Hematopoietic multipotent progenitor cell treated with erythropoietin and hydrocortisone succinate and interleukin-3 and kit ligand, for 6 days (in vitro differentiated cells): ENCODE measurements around the gene IKZF2.

ENCODE experiments used
- DNase-seq: peaks from one replicate; pipeline ENCODE4 v3.0.0-alpha.2; 2015

Gene IKZF2

DNA sequence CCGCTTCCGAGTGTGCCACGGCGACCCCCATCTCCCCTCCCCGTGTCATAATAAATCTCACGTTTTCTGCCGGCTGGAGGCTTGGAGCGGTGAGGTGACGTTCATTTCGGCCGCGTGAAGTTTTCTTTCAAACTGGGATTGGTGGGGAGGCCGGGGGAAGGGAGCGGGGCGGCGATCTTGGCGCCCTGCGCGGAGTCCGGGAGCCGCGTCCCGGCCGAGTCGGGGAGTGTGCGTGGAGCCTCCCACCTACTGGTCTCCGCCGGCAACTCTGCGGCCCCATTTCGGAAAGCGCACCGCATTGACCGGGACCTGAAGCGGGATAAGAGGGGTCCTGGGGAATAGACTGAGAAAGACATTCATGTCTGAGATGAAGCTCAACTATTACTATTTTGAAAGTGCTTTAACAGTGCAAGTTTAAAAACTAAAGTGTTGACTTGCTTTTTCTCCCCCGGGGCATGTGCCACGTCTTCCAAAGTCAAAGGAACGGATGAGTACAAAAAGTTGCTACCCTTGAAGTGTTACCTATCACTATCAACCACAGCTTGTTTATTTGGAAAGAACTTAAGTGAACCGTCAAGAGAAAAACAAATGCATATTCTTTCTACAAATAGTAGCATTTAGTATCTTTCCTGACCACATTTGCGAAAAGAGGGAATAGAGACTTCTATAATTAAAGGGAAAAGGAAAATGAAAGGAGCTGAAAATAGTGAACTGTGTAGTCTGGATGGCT, 818 bp upstream of the IKZF2 start:
- peak; percentile 58 for DNase-seq

DNA sequence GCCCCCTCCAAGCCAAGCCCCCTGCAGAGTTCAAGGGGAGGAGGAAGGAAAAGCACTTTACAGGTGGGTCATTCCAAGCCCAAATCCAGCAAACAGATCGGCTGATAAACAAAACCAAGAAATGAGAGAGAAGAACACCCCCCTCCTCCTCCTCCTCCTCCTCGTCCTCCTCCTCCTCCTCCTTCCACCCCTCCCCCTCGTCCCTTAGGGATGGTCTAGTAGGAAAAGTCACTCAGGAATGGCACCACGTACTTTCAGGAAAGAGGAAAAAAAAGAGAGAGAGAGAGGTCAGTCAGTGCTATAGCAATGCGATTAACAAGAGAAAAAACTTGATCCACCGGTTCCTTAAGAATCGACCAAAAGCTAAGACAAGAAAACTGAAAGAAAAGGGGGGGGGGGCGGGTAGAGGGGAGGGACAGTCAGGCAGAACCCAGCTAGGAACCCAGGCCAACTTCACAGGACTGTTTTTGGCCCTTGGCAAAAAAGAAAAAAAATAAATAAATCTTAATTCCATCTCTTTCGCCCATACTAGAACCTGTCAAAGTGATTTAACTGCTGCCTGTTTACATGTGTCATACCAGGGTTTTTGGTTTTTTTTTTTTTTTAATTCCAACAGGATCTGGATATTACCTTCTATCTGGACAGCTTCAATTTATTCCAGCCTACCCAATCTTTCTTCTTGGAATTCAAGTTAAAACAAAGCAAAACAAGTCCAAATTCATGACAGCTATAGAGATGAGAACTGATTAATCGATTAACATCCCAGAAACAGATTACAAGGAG, 906 bp downstream of the IKZF2 start:
- DNase-seq = peak; percentile 19

DNA sequence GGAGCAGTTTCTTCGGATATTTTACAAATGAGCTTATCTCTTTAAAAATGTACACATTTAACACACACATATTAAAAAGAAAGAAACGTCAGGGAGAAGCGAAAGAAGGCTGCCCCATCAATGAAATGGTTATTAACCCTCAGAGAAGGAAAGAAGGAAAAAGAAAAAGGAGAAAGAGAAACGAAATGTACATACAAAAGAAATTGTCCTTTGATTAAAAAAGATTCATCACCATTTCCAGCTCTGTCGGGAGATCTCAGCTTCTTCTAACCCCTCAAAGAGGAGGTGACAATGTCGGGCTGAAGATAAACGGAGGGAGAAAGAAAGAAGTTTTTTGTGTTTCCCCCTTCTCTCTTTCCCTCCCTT, 1.5 kb downstream of the IKZF2 start:
- DNase-seq = peak; percentile 27

DNA sequence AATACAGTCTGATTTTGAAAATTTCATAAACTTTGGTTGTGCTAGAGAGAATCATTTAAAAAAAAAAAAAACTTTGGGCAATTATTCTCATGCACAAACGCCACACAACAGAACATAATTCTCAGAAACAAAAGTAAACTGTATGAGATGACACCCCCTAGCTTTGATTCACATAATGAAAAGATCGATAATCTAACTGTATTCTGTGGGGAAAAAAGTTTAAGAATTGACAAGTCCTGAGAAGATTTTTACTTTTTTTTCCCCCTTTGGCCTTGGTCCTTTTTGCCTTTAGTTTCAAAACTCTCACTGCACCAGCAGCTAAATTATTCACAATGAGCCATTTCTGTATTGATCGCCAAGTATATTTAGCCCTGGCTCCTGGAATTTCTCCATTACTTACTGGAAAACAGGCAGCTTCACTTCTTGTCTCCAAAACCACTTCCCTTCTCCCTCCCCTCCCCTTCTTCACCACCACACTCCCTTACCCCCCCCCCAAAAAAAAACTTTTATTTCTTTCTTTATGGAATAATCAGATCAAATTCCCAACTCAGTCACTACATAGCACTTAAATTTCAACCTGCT, 2.0 kb downstream of the IKZF2 start:
- DNase-seq = peak; percentile 27

DNA sequence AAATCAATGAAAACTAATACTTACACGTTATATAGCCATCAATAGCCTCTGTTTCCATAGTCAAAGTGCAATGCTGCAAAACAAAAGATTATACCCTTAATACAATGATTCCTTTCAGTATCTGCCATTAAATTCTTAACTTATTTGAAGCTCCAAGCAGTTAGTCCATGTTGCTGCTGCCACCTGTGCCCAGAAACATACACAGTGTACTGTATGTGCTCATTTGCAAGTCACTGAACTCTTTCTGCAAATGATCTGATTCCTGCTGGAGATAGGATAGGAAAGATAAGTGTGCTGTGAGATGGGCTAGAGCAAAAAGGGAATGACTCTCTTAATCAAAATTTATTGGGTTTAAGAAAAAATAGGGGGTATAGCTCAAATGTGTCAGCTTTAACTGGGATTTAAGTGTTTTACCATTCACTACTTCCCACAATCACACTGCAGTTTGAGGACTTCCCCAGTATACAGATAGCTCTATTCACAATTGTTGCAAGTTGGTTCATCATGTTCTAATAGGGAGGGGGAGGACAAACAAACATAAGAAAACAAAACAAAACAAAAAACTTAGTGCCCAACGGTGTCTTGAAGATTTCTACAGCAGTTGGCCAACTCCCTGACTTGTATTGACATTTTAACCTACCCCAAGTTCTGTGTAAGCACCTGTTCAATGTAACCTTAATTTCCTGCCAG, 2.7 kb downstream of the IKZF2 start:
- DNase-seq = peak; percentile 32

DNA sequence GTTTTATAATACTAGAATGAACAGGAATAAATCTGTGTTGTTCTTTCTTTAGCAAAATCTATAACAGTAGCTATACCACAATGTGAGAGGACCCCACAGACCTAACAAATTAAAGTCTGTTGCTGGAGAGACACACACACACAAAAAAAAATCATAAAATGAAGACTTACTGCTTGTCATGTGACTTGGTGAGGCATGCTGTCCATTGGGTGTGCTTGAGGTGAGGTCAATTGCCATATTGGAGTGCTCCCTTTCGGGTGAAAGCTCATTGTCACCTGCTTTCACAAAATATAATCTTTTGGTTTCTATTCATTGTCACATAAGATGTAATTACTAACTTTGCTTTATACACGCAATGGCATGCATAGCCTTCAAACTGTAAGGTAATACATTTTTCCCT, 3.9 kb downstream of the IKZF2 start:
- peak; percentile 37 for DNase-seq

DNA sequence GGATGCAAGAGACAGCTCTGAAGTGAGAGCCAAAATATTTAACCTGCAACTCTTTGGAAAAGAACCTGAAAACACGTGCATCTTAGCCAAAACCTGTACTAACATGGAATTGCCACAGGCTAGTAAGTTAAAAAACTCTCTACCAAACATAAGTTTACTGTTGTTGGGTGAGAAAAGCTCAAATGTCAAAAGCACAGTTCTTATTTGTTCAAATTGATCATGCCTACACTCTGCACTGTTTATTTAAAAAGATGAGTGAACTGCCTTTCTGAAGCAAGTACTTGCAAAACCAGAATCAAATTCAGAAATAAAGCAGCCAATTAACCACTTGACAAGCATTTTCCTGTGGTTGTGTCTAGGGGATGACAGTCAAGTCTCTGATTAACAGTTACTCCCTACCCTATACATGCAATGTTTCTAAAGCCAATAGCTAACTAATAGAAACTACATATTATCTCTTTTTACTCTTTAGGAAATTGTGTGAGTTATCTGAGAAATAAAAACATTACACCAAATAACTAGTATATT, 5.6 kb downstream of the IKZF2 start:
- peak; percentile 16 for DNase-seq

DNA sequence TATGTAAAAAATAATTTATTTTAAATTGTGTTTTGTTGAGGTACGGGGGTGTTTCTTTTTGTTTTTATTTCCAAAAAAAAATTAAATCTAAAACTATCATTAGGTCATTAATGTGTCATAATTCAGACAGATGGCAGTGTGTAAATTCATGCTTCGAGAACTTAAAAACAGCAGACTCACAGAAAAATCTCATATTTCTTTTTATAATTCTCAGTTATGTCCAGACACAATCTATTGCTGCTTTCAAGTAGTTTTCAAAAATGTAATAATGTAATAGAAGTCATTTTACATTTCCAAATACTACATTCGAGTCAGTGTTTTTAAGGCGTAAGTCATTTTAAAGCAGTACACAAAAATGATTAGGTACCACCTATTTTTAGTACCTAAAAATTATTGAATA, 14.3 kb downstream of the IKZF2 start:
- DNase-seq = no peak

DNA sequence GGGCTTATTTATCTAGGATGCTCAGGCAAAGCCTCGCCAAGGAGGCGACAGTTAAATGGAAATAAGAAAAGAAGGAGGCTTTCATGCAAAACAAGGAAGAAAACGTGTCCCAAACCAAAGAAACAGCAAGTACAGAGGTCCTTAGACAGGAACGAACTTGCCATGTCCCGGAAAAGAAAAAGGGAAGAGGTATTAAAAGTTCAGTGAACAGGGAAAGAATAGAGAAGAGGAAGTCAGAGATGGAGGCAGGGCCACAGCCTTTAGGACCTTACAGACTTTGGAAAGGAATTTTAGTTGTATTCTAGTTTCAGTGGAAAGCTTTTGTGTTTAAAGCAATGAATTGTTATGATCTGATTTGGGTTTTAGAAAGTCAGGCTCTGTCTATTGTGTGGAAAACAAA, 22.1 kb downstream of the IKZF2 start:
- peak; percentile 23 for DNase-seq

DNA sequence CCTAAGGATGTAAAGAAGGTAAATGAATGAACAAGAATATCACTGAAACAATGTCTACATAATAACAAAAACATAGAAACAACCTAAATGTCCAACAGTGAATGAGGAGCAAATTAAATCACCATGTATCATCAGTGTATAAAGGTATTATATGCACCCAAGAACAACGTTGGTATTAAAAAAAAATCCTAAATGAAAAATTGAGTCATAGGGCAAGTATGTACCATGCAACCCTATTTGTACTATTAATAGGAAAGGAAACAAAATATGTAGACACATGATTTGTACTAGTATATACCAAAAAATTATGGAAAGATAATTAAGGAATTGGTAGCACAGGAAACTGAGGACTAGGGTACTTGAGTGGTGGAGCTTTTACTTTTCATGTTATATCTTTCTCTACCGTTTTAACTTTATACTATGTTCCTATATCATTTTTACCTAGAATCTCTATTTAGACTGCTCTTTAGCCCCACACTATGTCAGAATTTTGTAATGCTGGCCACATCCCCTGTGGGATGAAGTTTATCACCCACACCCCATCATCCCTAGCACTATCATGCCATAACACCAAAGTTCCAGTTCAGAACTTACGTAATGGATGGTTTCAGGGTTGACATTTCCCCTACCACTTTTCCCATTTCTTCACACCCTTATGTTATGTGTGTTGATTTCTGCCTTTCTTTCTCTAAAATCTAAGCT, 25.6 kb downstream of the IKZF2 start:
- peak; percentile 71 for DNase-seq

DNA sequence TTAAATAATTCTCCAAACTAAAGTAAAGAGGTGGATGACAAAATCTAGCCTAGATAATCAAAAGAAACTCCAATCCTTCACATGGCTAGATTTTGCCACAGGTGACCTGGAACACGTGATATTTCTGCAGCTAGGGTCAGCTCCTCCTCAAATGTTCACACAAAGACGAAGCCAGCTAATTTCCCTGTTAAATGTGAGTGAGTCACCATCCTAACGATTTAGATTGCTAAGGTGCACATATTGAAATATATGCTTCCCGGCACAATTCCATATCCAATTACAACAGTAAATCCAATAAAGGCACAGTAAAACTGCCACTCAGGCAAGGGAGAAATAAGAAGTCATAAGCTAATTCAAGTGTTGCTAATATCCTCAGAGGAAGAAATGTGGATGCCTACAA, 28.7 kb downstream of the IKZF2 start:
- no peak for DNase-seq

DNA sequence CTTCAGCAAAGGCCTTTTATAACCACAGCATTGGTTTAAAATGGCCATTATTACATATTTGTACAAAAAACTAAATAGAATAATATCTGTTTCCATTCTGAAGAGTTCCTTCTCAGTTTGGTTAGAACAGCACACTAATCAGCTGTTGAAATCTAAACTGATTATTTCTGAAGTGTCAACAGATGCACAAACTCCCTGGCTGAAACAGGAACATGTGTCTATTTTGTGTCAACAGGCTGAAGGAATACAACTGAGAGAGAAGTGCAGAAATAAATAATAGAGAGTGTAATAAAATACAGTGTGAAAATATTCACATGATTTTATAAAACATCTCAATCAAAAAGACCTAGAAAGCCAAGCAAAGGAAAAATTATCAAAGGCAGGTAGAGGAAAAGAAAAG, 29.7 kb downstream of the IKZF2 start:
- DNase-seq = peak; percentile 51

DNA sequence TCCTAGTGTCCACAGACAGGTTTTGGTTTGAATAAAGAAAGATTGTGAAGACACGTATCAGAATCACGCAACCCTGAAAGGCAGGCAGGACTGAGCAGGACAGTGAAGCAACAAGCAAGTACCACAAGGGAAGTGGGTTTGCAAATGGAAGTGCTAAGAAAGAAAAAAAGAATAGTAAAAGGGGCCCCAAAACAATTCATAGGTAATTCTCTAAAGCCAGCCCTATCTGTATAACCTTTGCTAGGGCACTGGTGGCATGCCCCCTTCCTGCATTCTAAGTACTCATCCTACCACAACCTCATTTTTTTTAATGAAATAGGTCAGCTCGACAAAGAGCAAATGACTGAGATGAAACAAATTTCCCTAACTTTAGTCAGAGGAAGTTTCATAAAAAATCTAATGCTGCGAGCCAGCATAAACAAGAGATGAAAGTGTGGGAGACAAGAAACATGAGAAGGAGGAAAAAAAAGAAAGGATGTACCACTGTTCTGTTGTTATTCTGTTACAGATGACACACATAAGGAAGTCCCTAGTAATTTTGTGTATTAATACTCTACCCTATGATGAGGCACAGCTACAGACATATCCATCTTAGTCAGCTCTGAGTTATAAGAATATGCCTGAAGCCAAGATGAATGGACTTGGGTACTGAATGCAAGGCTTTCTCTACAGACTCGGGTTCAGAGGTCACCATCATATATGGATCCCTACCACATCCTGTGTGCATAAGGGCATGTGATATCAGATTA, 32.2 kb downstream of the IKZF2 start:
- DNase-seq = peak; percentile 63

DNA sequence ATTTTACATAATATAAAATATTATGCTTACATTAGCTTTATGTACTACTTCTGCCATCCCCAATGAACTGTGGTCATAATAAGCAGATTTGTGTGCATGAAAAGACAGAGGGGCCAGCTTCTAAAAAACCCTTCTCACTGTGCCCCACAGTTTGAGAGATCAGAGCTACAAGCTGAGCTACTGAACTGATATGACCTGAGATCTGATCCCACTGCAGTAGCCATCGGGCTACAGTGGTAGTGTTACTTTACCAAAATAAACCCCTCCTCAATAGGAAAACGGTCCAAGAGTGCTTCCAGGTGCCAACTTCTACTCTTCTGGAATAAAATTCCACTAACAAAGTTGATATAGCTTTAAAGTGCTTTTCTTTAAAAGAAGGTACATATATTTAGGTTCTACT, 43.1 kb downstream of the IKZF2 start:
- no peak for DNase-seq

DNA sequence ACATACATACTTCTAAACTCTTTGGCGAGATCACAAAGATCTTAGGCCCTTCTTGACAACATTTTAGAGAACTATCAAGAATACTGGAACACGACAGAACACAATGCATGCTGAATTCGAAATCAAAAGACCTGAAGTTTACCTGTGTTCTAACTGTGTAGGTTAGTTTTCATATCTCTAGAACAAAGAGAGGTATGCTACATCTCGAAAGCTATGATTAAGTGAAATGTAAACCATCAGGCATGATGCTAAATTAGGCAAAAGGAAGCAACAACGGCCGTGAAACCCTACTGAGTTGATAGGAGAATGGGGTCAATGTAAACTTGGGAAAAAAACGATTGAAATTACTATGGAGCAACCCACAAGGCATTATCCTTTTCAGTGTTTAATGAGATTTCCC, 43.7 kb downstream of the IKZF2 start:
- no peak for DNase-seq

DNA sequence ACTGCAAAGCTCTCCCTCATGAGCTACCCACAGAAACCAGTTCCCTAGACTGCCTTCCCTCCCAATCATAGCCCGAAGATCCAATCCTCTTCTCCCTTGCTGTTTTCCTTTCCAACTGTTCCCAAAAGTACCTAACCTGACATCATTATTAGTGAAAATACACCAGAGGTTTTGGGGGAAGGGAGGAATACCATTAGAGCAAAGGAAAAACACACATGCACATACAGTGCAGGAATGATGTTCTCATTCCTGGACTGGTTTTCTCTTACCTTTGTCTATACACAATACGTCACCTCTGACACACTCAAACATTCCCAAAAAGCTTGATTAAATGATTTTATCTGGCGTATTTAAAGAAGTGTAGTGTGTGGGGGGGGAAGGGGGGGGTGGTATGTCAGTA, 46.2 kb downstream of the IKZF2 start:
- DNase-seq = no peak

DNA sequence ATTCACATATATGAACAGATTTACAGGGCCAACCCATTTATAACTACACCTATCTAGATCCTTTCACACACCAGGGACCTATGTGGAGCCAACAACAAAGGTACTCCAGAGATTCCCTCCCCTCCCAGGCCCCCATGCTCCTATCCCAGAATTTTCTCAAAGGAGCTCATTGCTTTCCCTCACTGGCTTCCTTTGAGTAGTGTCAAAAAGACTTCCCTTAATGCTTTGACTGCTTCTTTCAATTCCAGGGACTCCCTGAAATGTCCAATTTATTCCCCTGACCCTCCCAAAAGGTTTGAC, 46.6 kb downstream of the IKZF2 start:
- DNase-seq = no peak

DNA sequence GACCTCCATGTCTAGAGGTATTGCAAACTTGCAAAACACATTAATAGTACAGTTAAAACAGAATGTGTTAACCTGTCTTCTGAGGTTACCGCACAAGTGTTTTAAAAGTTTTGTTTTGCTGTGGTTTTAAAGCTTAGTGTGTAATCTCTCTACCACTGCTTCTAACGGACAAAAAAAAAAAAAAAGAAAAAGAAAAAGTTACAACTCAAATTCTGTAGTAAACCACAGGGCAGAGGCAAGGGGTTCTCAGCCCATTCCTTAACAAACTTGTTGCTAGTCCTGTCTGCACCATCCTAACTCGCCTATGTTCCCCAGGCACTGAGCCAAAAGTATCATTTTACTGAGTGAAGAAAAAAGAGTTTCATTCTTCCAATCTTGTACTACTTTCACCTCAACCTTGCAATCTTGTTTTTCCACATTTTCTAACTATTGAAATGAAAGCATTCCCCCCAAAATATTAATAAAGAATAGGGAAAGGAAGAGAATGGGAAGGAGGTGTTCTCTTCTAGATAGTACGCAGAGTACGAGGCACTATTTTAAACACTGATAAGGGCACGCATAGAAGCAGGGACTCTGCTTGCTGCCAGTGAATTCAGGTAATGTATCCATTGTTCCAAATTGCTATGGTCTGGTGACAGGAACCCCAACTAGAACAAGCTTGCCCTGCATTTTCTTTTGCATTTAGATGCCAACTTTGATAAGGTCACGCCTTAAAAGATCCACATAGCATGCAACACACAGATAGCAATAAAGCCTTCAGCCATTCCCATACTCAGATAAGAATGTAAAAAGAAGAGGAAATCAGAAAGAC, 47.1 kb downstream of the IKZF2 start:
- peak; percentile 54 for DNase-seq

DNA sequence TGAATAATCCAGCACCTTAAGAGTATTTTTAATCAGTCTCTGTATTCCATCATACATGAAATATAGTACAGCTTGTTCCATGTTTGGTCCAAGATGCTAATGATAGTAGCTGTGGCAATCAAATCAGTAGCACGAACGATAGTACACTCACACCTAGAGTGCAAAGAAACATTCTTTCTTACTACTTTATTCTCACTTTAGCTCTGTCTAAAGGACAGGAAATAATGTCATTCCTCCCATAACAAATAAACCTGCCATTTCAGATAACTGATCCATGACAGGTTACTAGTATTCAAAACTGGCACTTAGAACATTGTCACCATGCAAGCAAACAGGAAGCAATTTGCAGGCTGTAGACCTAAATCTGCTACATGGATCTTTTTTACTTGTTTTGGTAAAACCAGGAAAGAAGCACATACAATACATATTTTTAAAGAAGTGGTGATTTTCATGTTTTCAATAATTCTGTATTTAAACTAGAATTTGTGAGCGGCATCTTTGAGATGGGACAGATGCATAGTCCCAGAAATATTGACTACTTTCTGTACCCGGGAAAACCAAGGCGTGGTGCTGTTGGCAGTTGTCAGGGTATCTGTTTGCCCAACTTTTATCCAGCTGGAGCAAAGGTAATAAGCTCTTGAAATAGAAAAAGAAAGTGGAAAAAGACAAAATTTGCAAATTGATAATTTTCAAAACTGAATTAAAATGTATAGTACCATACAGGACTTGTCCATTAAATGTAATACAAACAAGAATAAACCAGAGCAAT, 49.5 kb downstream of the IKZF2 start:
- no peak for DNase-seq

DNA sequence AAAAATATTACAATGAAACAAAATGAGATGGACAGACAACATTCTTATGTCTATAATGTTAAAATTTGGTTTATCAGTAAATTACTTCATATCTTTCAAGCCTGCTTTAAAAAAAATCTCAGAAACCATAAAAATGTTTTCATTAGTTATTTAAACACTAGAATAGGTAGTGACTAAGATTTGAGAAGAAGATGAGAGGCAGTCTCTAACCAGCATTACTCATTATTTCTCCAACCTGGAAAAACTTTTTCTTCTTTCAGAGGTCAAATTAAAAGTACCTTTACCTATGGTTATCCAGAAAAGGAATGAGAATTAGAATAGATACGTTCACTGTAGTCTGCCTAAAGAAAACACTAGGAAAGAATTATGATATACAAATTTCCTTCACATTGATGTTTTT, 50.3 kb downstream of the IKZF2 start:
- DNase-seq = no peak

DNA sequence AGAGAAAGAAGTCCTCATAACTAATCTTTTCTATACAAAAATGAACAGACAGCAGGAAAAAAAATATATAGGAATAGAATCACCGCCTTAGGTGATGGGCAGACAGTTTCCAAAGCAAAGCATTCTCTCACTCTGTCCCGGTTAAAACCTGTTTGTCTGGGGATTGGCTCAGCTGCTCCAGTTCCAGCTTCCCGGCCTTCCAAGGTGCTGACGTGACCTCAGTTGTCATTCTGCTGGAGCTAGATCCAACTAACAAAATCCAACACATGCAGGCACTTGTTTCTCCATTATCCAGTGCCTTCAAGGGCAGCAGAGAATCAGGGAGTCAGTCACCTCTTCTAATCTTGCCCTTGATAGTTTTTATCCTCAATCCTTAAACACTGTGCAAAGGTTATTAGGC, 52.8 kb downstream of the IKZF2 start:
- no peak for DNase-seq
